Measurements from ENCODE around the gene OR6C76.

OR6C76 gene

DNA sequence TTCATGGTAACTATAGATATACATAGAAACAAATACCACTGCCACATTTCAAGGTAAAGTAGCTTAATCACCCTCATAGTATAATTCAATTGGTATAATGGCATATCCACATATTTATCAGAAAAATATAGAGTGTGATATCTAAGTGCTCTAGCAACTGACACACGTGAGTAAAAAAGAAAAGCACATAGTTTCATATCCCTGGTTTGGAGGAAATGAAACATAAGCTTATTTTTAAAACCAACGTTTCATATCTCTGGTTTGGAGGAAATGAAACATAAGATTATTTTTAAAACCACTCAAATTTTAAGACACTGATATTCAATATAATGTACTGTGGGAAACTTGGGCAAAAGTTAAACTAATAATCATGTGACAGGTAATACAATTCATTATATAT, 41.8 kb downstream of the OR6C76 start:
- DNase-seq (ENCODE audit: insufficient read length, low spot score) (no peak), FAIRE-seq (no peak)

- DNase-seq (ENCODE audit: insufficient read length, low spot score) (no peak), FAIRE-seq (no peak)
Observed at GRCh38 chr12:55469291-55469690, 43.2 kb downstream of the OR6C76 start.

- no peak for DNase-seq (ENCODE audit: insufficient read length, low spot score)
- FAIRE-seq: no peak
Observed at GRCh38 chr12:55470088-55470829, 44.2 kb downstream of the OR6C76 start, which contains the start of gene OR6C70. Gene OR6C70, minus strand, starts transcription at chr12:55470138. Its CDS starts 0 bp downstream, at chr12:55470138.

DNA sequence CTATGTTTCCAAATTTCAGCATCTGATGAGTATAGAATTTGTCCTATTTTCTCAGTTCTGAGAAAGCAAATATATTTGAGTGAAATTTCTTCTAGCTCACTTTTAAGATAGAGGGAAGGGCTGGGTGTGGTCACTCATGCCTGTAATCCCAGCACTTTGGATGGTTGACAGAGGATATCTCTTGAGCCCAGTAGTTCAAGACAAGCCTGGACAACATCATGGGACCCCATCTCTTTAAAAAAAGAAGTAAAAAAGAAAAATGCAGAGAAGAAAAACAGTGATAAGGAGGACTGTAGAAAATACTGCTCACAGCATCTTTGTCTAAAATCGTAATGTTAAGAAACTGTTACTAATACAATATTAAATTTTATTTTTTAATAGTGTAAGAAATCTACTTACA, 46.2 kb downstream of the OR6C76 start:
- FAIRE-seq: no peak
- no peak for DNase-seq (ENCODE audit: insufficient read length, low spot score)
